Measurements from ENCODE around the gene OR56A4. TPM values are rescaled to one million over a fixed set of nuclear protein-coding genes. Genes with fewer than 3 reads are reported as not detected.
"Not testable (repeated sequence)": the region's sequence is repeated elsewhere in the genome, so short reads cannot be mapped to it uniquely, and the experiment has no call there.

Gene OR56A4
- total RNA-seq, 1 donor = not detected

DNA sequence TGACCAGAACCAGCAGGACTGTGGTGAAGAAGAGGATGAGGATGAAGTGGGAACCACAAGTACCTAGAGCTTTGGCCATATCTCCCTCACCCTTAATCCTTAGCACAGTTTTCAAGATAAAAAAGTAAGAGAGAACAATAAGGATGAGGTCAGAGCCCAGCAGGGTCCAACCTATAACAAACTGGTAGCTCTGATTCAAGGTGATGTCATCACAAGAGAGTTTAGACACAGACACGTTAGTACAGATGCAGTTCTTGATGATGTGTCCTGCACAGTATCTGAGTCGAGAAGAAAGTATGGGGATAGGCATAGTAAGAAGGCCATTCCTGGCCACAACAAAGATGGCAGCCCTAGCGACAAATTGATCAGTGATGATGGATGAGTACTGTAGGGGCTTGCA lies 39.0 kb downstream of the OR56A4 start:
- no peak overlapping the region for H3K4me3 ChIP-seq (ENCODE audit: low read depth, low read length)
- DNase-seq (ENCODE audit: low read depth) = no peak
- TF ChIP-seq, protein P1, sequence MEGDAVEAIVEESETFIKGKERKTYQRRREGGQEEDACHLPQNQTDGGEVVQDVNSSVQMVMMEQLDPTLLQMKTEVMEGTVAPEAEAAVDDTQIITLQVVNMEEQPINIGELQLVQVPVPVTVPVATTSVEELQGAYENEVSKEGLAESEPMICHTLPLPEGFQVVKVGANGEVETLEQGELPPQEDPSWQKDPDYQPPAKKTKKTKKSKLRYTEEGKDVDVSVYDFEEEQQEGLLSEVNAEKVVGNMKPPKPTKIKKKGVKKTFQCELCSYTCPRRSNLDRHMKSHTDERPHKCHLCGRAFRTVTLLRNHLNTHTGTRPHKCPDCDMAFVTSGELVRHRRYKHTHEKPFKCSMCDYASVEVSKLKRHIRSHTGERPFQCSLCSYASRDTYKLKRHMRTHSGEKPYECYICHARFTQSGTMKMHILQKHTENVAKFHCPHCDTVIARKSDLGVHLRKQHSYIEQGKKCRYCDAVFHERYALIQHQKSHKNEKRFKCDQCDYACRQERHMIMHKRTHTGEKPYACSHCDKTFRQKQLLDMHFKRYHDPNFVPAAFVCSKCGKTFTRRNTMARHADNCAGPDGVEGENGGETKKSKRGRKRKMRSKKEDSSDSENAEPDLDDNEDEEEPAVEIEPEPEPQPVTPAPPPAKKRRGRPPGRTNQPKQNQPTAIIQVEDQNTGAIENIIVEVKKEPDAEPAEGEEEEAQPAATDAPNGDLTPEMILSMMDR (IDR thresholded peaks at IDR 0.05; ENCODE audit: insufficient read depth, low read length) = no peak

DNA sequence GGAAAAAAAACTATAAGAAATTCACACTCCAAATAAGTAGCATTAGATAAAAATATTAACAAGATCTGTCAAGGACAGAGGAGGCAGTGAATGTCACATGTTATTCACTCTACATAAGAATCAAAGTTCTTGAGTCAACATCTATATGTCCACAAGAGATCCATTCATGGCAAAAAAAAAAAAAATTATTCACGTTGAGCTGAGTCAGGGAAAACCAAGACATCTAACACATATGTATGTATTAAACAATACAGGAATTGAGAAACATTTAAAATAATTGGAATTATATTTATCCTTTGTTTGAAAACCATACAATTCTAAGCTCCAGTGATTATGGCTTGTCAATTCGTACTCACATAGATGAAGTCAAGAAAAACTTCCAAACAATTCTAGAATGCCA lies 39.8 kb downstream of the OR56A4 start:
- no peak overlapping the region for H3K4me3 ChIP-seq (ENCODE audit: low read depth, low read length)
- TF ChIP-seq, protein P1 (IDR thresholded peaks at IDR 0.05; ENCODE audit: insufficient read depth, low read length) = no peak
- DNase-seq (ENCODE audit: low read depth) = no peak

DNA sequence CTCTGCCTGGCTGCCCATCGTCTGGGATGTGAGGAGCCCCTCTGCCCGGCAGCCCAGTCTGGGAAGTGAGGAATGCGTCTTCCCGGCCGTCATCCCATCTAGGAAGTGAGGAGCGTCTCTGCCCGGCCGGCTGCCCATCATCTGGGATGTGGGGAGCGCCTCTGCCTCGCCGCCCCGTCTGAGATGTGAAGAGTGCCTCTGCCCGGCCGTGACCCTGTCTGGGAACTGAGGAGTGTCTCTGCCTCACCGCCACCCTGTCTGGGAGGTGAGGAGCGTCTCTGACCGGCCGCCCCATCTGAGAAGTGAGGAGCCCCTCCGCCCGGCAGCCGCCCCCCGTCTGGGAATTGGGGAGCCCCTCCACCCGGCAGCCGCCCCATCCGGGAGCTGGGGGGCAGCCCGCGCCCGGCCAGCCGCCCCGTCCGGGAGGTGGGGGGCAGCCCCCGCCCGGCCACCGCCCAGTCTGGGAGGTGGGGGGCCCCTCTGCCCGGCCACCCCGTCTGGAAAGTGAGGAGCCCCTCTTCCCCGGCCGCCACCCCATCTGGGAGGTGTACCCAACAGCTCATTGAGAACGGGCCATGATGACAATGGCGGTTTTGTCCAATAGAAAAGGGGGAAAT lies 45.9 kb downstream of the OR56A4 start:
- DNase-seq (ENCODE audit: low read depth); H3K4me3 ChIP-seq (ENCODE audit: low read depth, low read length): not testable (repeated sequence)

DNA sequence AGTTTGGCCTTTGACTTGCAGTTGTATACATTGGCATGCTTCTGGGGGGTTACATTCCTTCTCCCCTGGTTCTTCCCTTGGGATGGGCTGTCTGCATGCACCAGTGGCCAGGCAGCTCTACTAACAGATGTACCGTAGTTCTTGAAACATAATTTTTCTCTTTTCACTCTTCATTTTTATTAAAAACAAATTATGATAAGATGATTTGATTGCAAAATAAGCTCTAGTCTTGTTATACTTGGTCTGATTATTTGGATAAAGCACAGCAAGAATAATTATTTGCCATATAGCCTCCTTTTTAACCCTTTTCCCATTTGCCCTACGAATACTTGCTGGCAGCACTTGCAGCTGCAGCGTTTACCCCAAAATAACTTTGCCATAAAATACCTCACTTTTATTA lies 51.2 kb downstream of the OR56A4 start:
- no peak for DNase-seq (ENCODE audit: low read depth)
- TF ChIP-seq, protein P1 (IDR thresholded peaks at IDR 0.05; ENCODE audit: insufficient read depth, low read length) = no peak
- H3K4me3 ChIP-seq (ENCODE audit: low read depth, low read length) = no peak overlapping the region

Small RNAs within 50 kb of the gene (small RNA-seq; reads per million reads assigned to genes)
- not detected for gene RNA5SP329

Other genes starting within 250 kb of the OR56A4 start
- under 0.01 TPM in 1 of 2 replicates, not detected in the other for gene OR52N5, start 223.6 kb downstream of the OR56A4 start, total RNA-seq (ENCODE audit: low replicate concordance)
- not detected in 2 replicates for gene OR52N1, start 215.7 kb downstream of the OR56A4 start, total RNA-seq (ENCODE audit: low replicate concordance)
- gene OR52N2, start 198.0 kb downstream of the OR56A4 start, total RNA-seq (ENCODE audit: low replicate concordance) = not detected in 2 replicates
- gene OR52E6, start 165.0 kb downstream of the OR56A4 start, total RNA-seq (ENCODE audit: low replicate concordance) = not detected in 2 replicates
- not detected in 2 replicates for gene OR52E8, start 149.3 kb downstream of the OR56A4 start, total RNA-seq (ENCODE audit: low replicate concordance)
- gene OR52E4, start 126.3 kb downstream of the OR56A4 start, total RNA-seq (ENCODE audit: low replicate concordance) = not detected in 2 replicates
- not detected in 2 replicates for gene OR52E5, start 113.7 kb downstream of the OR56A4 start, total RNA-seq (ENCODE audit: low replicate concordance)
- gene OR56A3, start 64.7 kb downstream of the OR56A4 start, total RNA-seq (ENCODE audit: low replicate concordance) = not detected in 2 replicates
- gene OR56A5, start 38.5 kb downstream of the OR56A4 start, total RNA-seq (ENCODE audit: low replicate concordance) = not detected in 2 replicates
- not detected in 2 replicates for gene OR52L1, start 20.0 kb downstream of the OR56A4 start, total RNA-seq (ENCODE audit: low replicate concordance)
- gene OR56A1, start 23.8 kb upstream of the OR56A4 start, total RNA-seq (ENCODE audit: low replicate concordance) = under 0.01 TPM in 1 of 2 replicates, not detected in the other
- gene OR56B4, start 100.7 kb upstream of the OR56A4 start, total RNA-seq (ENCODE audit: low replicate concordance) = 0.57 TPM in 1 of 2 replicates, not detected in the other
- not detected in 2 replicates for gene OR52B2, start 163.4 kb upstream of the OR56A4 start, total RNA-seq (ENCODE audit: low replicate concordance)
- not detected in 2 replicates for gene OR52W1, start 192.3 kb upstream of the OR56A4 start, total RNA-seq (ENCODE audit: low replicate concordance)
- not detected in 2 replicates for gene C11orf42, start 198.6 kb upstream of the OR56A4 start, total RNA-seq (ENCODE audit: low replicate concordance)
- 6.4 and 15.6 TPM in 2 replicates for gene FHIP1B, start 227.7 kb upstream of the OR56A4 start, total RNA-seq (ENCODE audit: low replicate concordance)
- gene CNGA4, start 232.1 kb upstream of the OR56A4 start, total RNA-seq (ENCODE audit: low replicate concordance) = not detected in 2 replicates